ENCODE results near the gene TMEM200B. TPM values are rescaled to one million over a fixed set of nuclear protein-coding genes. Genes with fewer than 3 reads are reported as not detected.

The TMEM200B gene
- total and polyA plus RNA-seq, 7 donors, result 0.42 to 1.3 (median 0.67) TPM

DNA sequence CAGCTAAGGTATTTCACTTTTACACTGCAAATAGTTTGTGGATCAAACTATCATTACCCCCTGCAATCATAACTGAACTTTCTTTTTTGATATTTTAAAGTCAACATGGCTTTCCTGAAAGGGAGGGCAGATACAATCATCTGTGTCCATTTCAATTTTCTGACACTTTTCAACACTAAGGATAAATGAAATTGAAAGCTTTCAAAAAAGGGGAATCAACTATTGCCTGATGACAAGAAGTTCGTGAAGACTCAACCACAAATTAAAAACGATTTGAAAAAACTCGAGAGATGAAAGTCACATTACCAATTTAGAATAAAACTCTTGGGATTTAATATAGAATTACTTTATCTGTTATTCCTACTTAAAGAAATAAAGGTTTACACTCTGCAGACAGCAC is 46.3 kb upstream of the TMEM200B start:
- intact Hi-C loops (cut with DNase I), result no loop called here
- no peak for TF ChIP-seq CTCF (IDR thresholded peaks at IDR 0.05)
- Histone ChIP-seq H3K36me3 (ENCODE audit: insufficient read depth in 1 of 2, low read depth in 1 of 2) (peaks cover 5 to 29% of the 10 kb centered on the region in 2 donors), H3K4me1 (peaks cover 22% of the 10 kb centered on the region), H3K27me3 (ENCODE audit: insufficient read depth in 3 of 3, low read length in 2 of 3) (no peaks in the 10 kb centered on the region), H3K4me3 (no peak overlapping the region), H3K9me3 (no peaks in the 10 kb centered on the region), H3K27ac (no peak overlapping the region)
- ATAC-seq, result no peak
- WGBS, 3 donors, result 70 to 83% (median 83%) methylated on average over 3 of the region's 3 CpGs
- DNase-seq, result no peak

- no peaks in the 10 kb centered on the region for H3K9me3 ChIP-seq
- H3K27ac ChIP-seq, result no peak overlapping the region
- DNase-seq (no peak), ATAC-seq (no peak)
- no peak for TF ChIP-seq CTCF (IDR thresholded peaks at IDR 0.05)
- intact Hi-C loops (cut with DNase I), result no loop called here
- 98 to 99% (median 99%) methylated on average over 9 of the region's 9 CpGs for WGBS, 3 donors
- H3K27me3 ChIP-seq (ENCODE audit: insufficient read depth in 3 of 3, low read length in 2 of 3), result no peaks in the 10 kb centered on the region
- peaks cover 5 to 43% of the 10 kb centered on the region in 2 donors for H3K36me3 ChIP-seq (ENCODE audit: insufficient read depth in 1 of 2, low read depth in 1 of 2)
- peaks cover 40% of the 10 kb centered on the region for H3K4me1 ChIP-seq
- H3K4me3 ChIP-seq, result no peak overlapping the region
Measured at GRCh38 chr1:29167904-29168303, 44.2 kb upstream of the TMEM200B start.

DNA sequence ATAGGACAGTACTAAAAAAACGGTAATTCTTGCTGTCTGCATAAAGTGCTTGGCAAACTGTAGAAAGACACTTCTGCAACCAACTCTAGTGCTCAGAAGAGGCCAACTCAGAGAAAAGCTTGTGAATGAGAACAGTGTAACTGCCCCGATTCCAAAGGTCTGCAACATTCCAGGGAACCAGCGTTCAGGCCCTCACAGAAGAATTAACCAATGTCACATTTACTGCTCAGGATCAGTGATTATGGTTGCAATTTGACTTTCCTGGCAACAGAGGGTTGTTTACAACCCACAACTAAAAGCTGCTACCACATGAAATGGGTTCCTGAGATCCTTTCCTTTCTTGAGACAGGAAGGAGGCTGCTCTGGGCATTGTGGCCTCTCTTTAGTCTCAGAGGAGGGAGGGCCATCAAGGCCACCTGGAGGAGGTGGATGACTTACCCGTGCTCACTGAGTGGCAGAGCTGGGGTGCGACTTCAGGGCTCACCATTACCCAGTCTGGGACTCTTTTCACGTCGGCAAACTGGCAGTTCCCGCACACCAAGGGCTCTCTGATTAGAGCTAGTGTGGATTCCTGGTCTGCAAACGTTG is 42.7 kb upstream of the TMEM200B start:
- no peak overlapping the region for H3K27ac ChIP-seq
- H3K4me1 ChIP-seq, result peaks cover 48% of the 10 kb centered on the region

DNA sequence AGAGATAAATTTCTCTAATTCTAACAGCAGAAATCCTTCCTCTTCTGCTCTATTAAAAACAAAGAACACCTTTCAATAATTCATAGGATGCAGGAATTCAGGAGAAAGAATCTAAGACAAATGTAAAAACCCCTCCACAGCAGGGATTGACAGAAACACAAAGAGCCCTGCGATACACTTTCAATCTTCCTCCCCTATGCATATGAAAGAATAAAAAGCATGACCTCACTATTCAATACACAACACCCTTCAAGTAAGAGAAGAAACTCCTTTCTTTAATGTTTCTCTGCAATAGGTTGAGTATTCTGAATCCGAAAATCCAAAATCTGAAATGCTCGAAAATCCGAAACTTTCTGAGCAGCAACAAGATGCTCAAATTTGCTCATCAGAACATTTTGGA is 40.9 kb upstream of the TMEM200B start:
- ATAC-seq, result no peak
- Histone ChIP-seq H3K9me3 (no peaks in the 10 kb centered on the region), H3K4me1 (peaks cover 40% of the 10 kb centered on the region), H3K27me3 (ENCODE audit: insufficient read depth in 3 of 3, low read length in 2 of 3) (no peaks in the 10 kb centered on the region), H3K4me3 (no peak overlapping the region), H3K36me3 (ENCODE audit: insufficient read depth in 1 of 2, low read depth in 1 of 2) (peaks cover 5 to 67% of the 10 kb centered on the region in 2 donors), H3K27ac (no peak overlapping the region)
- intact Hi-C loops (cut with DNase I), result no loop called here
- TF ChIP-seq CTCF (IDR thresholded peaks at IDR 0.05), result no peak
- WGBS, 3 donors, result 85 to 96% (median 91%) methylated on average over 4 of the region's 4 CpGs
- DNase-seq, result no peak

More for the DNA sequence above, 42.7 kb upstream of the TMEM200B start:
- Histone ChIP-seq H3K4me3 (no peak overlapping the region), H3K36me3 (ENCODE audit: insufficient read depth in 1 of 2, low read depth in 1 of 2) (peaks cover 5 to 52% of the 10 kb centered on the region in 2 donors), H3K27me3 (ENCODE audit: insufficient read depth in 3 of 3, low read length in 2 of 3) (no peaks in the 10 kb centered on the region), H3K9me3 (no peaks in the 10 kb centered on the region)
- intact Hi-C loops (cut with DNase I), result no loop called here
- ATAC-seq (no peak), DNase-seq (no peak)
- TF ChIP-seq CTCF (IDR thresholded peaks at IDR 0.05), result no peak
- WGBS, 3 donors, result 59 to 70% (median 63%) methylated on average over 9 of the region's 9 CpGs

Measured in psoas muscle (tissue), 8 donors.